ENCODE data around the gene CAMK2N2. TPM values are rescaled to one million over a fixed set of nuclear protein-coding genes. Genes with fewer than 3 reads are reported as not detected.

Gene CAMK2N2
- total and polyA plus RNA-seq, 2 of the 4 experiments (the other 2 are of a cell fraction): 0.34 TPM; not detected in 1

- H3K27ac ChIP-seq (ENCODE audit: insufficient read depth, low read length): no peak overlapping the region
- H2AK5ac ChIP-seq (ENCODE audit: low read depth, low read length): no peak overlapping the region
- no peak for TF ChIP-seq MXI1 (IDR thresholded peaks at IDR 0.05; ENCODE audit: borderline replicate concordance, low read depth, low read length)
- TF ChIP-seq NFE2L2 (IDR thresholded peaks at IDR 0.05; ENCODE audit: low read depth, low read length): no peak
- TF ChIP-seq SMC3 (IDR thresholded peaks at IDR 0.05; ENCODE audit: low read depth, low read length): no peak
- TF ChIP-seq, protein P1, sequence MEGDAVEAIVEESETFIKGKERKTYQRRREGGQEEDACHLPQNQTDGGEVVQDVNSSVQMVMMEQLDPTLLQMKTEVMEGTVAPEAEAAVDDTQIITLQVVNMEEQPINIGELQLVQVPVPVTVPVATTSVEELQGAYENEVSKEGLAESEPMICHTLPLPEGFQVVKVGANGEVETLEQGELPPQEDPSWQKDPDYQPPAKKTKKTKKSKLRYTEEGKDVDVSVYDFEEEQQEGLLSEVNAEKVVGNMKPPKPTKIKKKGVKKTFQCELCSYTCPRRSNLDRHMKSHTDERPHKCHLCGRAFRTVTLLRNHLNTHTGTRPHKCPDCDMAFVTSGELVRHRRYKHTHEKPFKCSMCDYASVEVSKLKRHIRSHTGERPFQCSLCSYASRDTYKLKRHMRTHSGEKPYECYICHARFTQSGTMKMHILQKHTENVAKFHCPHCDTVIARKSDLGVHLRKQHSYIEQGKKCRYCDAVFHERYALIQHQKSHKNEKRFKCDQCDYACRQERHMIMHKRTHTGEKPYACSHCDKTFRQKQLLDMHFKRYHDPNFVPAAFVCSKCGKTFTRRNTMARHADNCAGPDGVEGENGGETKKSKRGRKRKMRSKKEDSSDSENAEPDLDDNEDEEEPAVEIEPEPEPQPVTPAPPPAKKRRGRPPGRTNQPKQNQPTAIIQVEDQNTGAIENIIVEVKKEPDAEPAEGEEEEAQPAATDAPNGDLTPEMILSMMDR (conservative IDR thresholded peaks at IDR 0.05; ENCODE audit: low read depth, low read length): no peak
- no peak for TF ChIP-seq CEBPB (IDR thresholded peaks at IDR 0.05; ENCODE audit: low read depth, low read length)
- TF ChIP-seq MAZ (IDR thresholded peaks at IDR 0.05; ENCODE audit: borderline replicate concordance, low read depth, low read length): no peak
- TF ChIP-seq CHD1 (IDR thresholded peaks at IDR 0.05; ENCODE audit: low read depth, low read length): no peak
- TF ChIP-seq BHLHE40 (IDR thresholded peaks at IDR 0.05; ENCODE audit: low read depth, low read length): no peak
- TF ChIP-seq MAFK (IDR thresholded peaks at IDR 0.05; ENCODE audit: low read depth, low read length): no peak
- TF ChIP-seq FOS (IDR thresholded peaks at IDR 0.05; ENCODE audit: low read depth, low read length): no peak
- no peak for TF ChIP-seq RCOR1 (IDR thresholded peaks at IDR 0.05; ENCODE audit: insufficient replicate concordance, low read length)
- TF ChIP-seq, protein P2, sequence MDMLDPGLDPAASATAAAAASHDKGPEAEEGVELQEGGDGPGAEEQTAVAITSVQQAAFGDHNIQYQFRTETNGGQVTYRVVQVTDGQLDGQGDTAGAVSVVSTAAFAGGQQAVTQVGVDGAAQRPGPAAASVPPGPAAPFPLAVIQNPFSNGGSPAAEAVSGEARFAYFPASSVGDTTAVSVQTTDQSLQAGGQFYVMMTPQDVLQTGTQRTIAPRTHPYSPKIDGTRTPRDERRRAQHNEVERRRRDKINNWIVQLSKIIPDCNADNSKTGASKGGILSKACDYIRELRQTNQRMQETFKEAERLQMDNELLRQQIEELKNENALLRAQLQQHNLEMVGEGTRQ (IDR thresholded peaks at IDR 0.05; ENCODE audit: low read depth, low read length): no peak
- TF ChIP-seq POLR2A (IDR thresholded peaks at IDR 0.05; ENCODE audit: low read depth, low read length): no peak
- in situ Hi-C loops (cut with MboI; ENCODE audit: low sequenced_read_pairs) (no loop called here), dilution Hi-C loops (cut with HindIII; ENCODE audit: low sequenced_read_pairs, unreplicated experiment) (no loop called here), intact Hi-C loops (cut with micrococcal nuclease) (no loop called here)
- 0 out of 2 replicates have a peak, but pooled peaks cover 2% of the 10 kb centered on the region for H3K27me3 ChIP-seq (ENCODE audit: control insufficient read depth, insufficient read depth, low read length)
- H3K9ac ChIP-seq (ENCODE audit: low read depth, low read length): no peak overlapping the region
- H4K20me1 ChIP-seq (ENCODE audit: insufficient read depth, low read length): peaks cover 14% of the 10 kb centered on the region
- H3K9me1 ChIP-seq (ENCODE audit: insufficient read depth, low read length): no peaks in the 10 kb centered on the region
- WGBS, 2 experiments (ENCODE audit: extremely low coverage in 2 of 2, insufficient read length in 1 of 2): no CpG with 5 or more reads among the region's 5 CpGs
- H4K8ac ChIP-seq (ENCODE audit: low read depth in 2 of 2, low read length in 2 of 2): no peak overlapping the region
- H2AK9ac ChIP-seq (replicated peaks; ENCODE audit: low read depth, low read length, poor library complexity): no peak overlapping the region
- H3K14ac ChIP-seq (replicated peaks; ENCODE audit: low read depth, low read length): no peak overlapping the region
- H3K4me1 ChIP-seq (ENCODE audit: control insufficient read depth, insufficient read depth, low read length): no peaks in the 10 kb centered on the region
- DNase-seq (no peak), ATAC-seq (ENCODE audit: low read depth) (0 out of 2 replicates have a peak, but pooled peaks have one; percentile 8)
- H3K9me3 ChIP-seq (ENCODE audit: control insufficient read depth, insufficient read depth, low read length): no peaks in the 10 kb centered on the region
- no peak overlapping the region for H3K4me3 ChIP-seq (ENCODE audit: insufficient read depth, low read depth, low read length)
- no peak overlapping the region for H3K23ac ChIP-seq (ENCODE audit: low read depth, low read length)
- H3K56ac ChIP-seq (ENCODE audit: extremely low read depth, insufficient read depth, low read length): no peak overlapping the region
- H4K91ac ChIP-seq (ENCODE audit: insufficient read depth, low read depth, low read length): no peak overlapping the region
- no TSS peak for BruUV-seq (replicated peaks)
- H2BK120ac ChIP-seq (ENCODE audit: low read depth, low read length): no peak overlapping the region
- H3K36me3 ChIP-seq (ENCODE audit: control insufficient read depth, insufficient read depth, low read length): peaks cover 33% of the 10 kb centered on the region
- no peak overlapping the region for H2AFZ ChIP-seq (replicated peaks; ENCODE audit: low read length, poor library complexity)
- H3K79me1 ChIP-seq (ENCODE audit: low read depth in 1 of 2, low read length in 2 of 2): peaks cover 0 to 13% of the 10 kb centered on the region in 2 experiments; a peak in 1 of 4 replicates
- H3K18ac ChIP-seq (ENCODE audit: low read depth, low read length): no peak overlapping the region
- no peak overlapping the region for H2BK15ac ChIP-seq (ENCODE audit: low read depth, low read length)
- H2BK20ac ChIP-seq (ENCODE audit: low read depth, low read length): no peak overlapping the region
- POLR2A ChIA-PET (ENCODE audit: unreplicated experiment): no interaction called here
- H3K4me2 ChIP-seq (ENCODE audit: low read depth, low read length): no peak overlapping the region
- CTCF ChIA-PET: no interaction called here
- H2BK5ac ChIP-seq (ENCODE audit: low read depth, low read length, poor library complexity, severe bottlenecking): no peak overlapping the region
- no peak overlapping the region for H3K4ac ChIP-seq (ENCODE audit: low read depth, low read length)
- no peak overlapping the region for H4K5ac ChIP-seq (ENCODE audit: low read depth, low read length)
Measured at GRCh38 chr3:184242297-184242685, 19.1 kb downstream of the CAMK2N2 start.

All from IMR-90 (cell line).